GM18526 (cell line): ENCODE measurements around the gene LEFTY1.

ENCODE experiments used
- POLR2A ChIP-seq: IDR thresholded peaks from 3 replicates; pipeline ENCODE4 v1.6.1; 2011; ENCODE audit not compliant: insufficient read length; ENCODE audit errors: extremely low read depth

The LEFTY1 gene

GRCh38 chr1:225919906-225920305 is 31.0 kb upstream of the LEFTY1 start:
- TF ChIP-seq POLR2A, result no peak

DNA sequence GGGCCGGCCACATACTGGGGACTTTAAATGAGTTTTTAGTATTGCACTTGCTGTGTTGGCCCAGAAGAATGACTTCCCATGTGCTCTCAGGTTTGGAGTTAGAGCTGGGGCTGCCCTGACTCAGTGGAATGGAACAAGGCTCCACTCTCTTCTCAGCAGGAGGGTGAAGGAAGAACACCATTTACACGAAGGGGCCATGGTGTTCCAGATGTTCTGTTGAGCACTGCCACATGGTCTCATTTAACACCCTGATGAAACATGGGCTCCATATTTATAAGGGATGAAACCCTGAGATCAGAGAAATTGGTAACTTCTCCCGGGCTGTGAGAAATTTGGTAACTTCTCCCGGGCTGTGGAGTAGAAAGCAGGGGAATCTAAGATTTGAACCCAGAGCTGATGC is 29.3 kb upstream of the LEFTY1 start:
- TF ChIP-seq POLR2A, result no peak

DNA sequence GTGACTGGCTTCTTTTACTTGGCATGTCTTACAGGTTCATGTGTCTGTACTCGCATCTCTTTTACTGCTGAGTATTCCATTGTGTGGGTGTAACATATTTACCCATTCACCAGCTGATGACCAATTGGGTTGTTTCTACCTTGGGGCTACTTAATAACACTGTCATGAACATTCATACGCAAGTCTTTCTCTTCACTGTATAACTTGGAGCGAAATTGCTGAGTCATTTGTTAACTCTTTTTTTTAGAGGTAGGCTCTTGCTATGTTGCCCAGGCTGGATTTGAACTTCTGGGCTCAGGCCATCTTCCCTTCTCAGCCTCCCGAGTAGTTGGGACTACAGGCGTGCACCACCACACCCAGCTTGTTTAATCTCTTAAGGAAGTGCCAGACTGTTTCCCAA is 28.6 kb upstream of the LEFTY1 start:
- no peak for TF ChIP-seq POLR2A

- no peak for TF ChIP-seq POLR2A
These were observed 28.2 kb upstream of the LEFTY1 start for GRCh38 chr1:225917101-225917500.

- no peak for TF ChIP-seq POLR2A
These were observed 26.6 kb upstream of the LEFTY1 start for GRCh38 chr1:225915538-225915991.

DNA sequence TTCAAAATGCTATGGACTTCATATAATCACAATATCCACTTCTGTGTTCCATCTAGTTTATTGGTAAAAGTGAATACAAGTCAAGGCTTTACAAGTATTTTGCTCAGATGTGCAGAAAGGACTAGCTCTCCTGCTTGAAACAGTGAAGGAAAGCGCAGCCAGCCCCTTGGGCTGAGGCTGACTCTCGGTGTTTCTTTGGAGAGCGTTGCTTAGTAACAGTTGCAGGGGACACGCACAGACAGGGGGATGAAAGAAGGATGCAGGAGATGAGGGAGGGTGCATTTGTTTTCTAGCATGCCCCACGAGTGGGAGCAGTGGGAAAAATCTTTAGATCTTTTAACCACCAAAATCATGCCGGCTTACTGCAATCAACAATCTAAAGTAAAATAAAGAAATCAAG is 26.0 kb upstream of the LEFTY1 start:
- no peak for TF ChIP-seq POLR2A

- no peak for TF ChIP-seq POLR2A
These were observed 25.4 kb upstream of the LEFTY1 start for GRCh38 chr1:225914391-225914790.

- no peak for TF ChIP-seq POLR2A
These were observed 22.5 kb upstream of the LEFTY1 start for GRCh38 chr1:225911191-225912130.

DNA sequence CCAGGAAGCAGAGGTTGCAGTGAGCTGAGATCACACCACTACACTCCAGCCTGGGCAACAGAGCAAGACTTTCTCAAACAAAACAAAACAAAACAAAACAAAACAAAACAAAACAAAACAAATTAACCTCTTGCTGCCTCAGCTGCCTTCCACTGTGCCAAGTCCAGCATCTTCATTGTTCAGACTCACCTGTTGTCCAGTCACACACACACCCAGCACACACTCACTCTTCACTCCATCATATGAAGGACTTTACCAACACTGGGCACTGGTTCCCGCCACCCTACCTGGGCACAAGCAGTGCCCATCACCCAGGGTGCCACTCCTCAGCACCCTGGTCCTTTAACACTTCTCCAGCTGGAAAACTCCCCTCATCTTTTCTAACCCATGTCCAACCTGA is 20.5 kb upstream of the LEFTY1 start:
- TF ChIP-seq POLR2A, result no peak

DNA sequence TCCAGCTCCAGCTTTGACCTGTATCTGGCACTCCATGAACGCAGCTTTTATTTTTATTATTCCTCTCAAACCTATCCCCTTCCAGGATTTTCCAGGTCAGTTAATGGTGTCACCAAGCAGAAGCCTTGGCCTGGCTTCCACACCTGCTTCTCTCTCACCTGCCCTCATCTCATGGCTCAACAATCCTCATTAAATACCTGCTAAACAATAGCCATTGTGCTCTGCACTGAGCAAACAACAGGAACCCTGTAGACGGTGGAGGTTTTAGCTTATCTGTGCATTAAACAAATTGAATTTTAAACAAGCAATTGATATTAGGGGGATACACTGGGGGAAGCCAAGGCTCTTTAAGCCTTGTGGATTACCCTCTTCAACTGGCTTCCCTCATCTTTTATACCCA is 19.8 kb upstream of the LEFTY1 start:
- no peak for TF ChIP-seq POLR2A

- no peak for TF ChIP-seq POLR2A
These were observed 19.2 kb upstream of the LEFTY1 start for GRCh38 chr1:225908013-225908640.

DNA sequence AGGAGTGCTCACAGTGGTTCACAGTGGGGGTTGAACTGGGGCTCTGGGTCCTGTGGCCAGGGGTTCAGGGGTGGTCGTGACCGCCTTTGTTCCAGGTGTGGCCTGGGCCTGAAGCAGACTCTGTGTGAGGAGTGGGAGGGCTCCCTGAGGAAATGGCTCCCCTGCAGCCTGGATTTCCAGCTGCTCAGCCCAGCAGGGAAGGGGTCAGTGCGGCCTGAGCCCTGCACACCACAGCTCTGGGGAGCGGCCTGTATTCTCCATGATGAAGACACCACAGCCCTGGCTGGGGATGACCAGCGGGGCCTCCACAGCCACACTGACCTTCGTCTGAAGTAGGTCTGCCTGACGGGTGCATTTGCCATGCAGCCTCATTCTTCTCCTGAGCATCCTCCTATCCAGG is 18.4 kb upstream of the LEFTY1 start:
- TF ChIP-seq POLR2A, result no peak

DNA sequence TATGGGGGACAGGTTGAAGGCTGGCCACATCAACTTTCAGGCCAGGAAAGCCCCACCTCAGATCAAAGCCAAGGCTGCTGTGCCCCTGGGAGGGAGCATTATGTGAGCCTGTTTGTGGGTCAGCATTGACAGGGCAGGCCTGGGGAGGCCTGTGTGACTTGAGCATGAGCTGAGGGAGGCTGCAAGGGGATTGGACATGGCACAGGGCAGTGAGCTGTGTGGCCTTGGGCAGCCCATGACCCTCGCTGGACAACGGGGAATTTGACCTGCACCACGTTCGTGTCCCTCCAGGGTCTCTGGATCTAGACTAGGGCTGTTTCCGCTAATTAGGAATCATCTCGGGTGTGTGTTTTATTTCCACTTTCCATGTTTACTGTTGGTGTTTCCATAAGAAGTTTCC is 17.5 kb upstream of the LEFTY1 start:
- TF ChIP-seq POLR2A, result no peak

DNA sequence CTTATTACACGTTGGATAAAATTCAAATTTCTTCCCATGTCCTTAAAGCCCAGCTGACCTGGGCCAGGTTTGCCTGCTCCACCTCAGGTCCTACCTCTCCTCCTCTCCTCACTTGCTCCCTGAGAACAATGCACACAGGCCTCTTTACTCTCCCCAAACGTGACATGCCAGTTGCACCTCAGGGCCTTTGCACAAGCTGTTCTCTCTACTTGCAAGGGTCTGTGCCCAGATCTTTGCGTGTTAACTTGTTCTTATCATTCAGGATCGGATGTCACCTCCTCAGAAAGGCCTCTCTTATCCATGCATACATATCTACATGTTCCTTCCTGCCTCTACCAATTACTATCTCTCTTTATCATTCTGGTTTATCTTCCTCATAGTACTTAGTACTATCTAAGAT is 14.7 kb upstream of the LEFTY1 start:
- TF ChIP-seq POLR2A, result no peak

GRCh38 chr1:225899044-225899925 is 10.3 kb upstream of the LEFTY1 start:
- TF ChIP-seq POLR2A, result no peak

GRCh38 chr1:225897595-225898514 is 8.9 kb upstream of the LEFTY1 start:
- no peak for TF ChIP-seq POLR2A
